ENCODE results near the gene COPRS.

COPRS gene

DNA sequence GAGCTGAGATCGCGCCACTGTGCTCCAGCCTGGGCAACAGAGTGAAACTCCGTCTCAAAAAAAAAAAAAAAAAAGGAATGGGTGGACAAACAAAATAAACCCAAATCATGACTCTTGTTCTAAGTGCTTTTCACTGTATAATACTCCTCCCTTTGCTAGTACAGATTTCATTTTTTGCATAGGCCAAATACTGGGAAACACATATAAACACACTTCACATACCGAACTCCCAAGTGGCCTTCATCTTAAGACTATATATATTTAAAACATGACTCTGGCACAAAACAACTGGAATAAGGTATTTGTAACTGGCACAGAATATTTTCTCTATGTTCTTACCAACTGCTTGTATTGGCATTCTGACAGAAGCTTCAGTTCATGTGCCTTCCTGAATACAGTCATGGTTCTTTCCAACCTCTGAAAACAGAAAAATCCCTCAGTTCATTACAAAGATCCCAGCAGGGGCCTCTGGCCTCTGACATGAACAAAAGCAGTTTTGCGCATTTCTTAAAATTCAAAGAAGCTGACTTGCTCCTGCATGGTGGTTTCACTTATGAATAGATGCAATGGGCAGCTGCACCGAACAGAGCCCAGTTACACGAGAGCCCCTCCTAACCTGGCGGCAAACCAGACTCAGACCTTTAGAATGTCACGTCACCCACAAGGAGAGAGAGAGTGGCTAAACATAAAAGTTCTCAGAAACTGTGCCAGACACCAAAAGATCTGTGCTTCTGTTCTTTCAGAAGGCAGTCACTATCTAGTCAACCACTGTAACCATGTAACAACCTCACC, 19.1 kb upstream of the COPRS start:
- peaks cover 84% of the 10 kb centered on the region for H3K36me3 ChIP-seq
- no peak overlapping the region for H3K4me3 ChIP-seq (ENCODE audit: low read depth in 1 of 2, low read length in 1 of 2)
- no peak overlapping the region for H3K27ac ChIP-seq
- peaks cover 4 to 5% of the 10 kb centered on the region in 2 experiments for H3K4me1 ChIP-seq (ENCODE audit: control insufficient read depth in 1 of 2, insufficient read depth in 1 of 2, low read depth in 1 of 2, low read length in 1 of 2)
- H3K27me3 ChIP-seq, result no peaks in the 10 kb centered on the region
- no peaks in the 10 kb centered on the region for H3K9me3 ChIP-seq
- TF ChIP-seq, protein P1, sequence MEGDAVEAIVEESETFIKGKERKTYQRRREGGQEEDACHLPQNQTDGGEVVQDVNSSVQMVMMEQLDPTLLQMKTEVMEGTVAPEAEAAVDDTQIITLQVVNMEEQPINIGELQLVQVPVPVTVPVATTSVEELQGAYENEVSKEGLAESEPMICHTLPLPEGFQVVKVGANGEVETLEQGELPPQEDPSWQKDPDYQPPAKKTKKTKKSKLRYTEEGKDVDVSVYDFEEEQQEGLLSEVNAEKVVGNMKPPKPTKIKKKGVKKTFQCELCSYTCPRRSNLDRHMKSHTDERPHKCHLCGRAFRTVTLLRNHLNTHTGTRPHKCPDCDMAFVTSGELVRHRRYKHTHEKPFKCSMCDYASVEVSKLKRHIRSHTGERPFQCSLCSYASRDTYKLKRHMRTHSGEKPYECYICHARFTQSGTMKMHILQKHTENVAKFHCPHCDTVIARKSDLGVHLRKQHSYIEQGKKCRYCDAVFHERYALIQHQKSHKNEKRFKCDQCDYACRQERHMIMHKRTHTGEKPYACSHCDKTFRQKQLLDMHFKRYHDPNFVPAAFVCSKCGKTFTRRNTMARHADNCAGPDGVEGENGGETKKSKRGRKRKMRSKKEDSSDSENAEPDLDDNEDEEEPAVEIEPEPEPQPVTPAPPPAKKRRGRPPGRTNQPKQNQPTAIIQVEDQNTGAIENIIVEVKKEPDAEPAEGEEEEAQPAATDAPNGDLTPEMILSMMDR (IDR thresholded peaks at IDR 0.05), result no peak

DNA sequence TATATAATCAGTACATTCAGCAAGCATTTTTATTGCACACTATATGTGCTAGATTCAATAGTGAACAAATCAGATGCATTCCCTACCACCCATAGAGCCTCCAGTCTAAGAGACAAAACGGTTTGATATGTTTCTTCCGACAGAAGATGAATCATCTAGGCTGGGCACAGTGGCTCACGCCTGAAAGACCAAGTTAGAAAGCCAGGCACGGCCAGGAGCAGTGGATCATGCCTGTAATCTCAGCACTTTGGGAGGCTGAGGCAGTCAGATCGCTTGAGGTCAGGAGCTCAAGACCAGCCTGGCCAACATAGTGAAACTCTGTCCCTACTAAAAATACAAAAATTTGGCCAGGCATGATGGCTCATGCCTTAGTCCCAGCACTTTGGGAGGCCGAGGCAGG, 18.3 kb upstream of the COPRS start:
- Histone ChIP-seq H3K4me1 (ENCODE audit: control insufficient read depth in 1 of 2, insufficient read depth in 1 of 2, low read depth in 1 of 2, low read length in 1 of 2) (peaks cover 0 to under 1% of the 10 kb centered on the region in 2 experiments), H3K36me3 (peaks cover 90% of the 10 kb centered on the region), H3K27me3 (no peaks in the 10 kb centered on the region), H3K4me3 (ENCODE audit: low read depth in 1 of 2, low read length in 1 of 2) (no peak overlapping the region), H3K9me3 (no peaks in the 10 kb centered on the region), H3K27ac (no peak overlapping the region)
- TF ChIP-seq, protein P1 (IDR thresholded peaks at IDR 0.05), result no peak

DNA sequence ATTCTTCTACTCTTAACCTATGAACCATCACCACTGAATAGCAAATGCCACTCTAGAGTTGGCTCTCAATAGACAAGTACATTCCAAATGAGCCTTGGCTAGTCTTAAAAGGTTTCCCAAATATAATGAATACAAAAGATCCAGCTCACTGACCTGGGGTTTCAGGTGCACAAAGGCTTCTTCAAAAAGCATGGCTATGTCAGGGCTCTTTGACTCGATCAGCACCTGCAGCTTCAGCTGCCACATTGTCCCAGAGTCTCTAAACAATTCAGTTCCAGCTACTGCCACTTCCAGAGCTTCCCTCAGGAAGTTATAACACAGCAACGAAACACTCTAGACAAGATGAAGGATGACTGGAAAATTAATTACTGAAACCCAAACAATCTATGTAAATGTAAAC, 16.0 kb upstream of the COPRS start:
- Histone ChIP-seq H3K27ac (no peak overlapping the region), H3K9me3 (no peaks in the 10 kb centered on the region), H3K27me3 (no peaks in the 10 kb centered on the region), H3K4me1 (ENCODE audit: control insufficient read depth in 1 of 2, insufficient read depth in 1 of 2, low read depth in 1 of 2, low read length in 1 of 2) (no peaks in the 10 kb centered on the region), H3K4me3 (ENCODE audit: low read depth in 1 of 2, low read length in 1 of 2) (no peak overlapping the region), H3K36me3 (peaks cover 91% of the 10 kb centered on the region)
- TF ChIP-seq, protein P1 (IDR thresholded peaks at IDR 0.05), result no peak

DNA sequence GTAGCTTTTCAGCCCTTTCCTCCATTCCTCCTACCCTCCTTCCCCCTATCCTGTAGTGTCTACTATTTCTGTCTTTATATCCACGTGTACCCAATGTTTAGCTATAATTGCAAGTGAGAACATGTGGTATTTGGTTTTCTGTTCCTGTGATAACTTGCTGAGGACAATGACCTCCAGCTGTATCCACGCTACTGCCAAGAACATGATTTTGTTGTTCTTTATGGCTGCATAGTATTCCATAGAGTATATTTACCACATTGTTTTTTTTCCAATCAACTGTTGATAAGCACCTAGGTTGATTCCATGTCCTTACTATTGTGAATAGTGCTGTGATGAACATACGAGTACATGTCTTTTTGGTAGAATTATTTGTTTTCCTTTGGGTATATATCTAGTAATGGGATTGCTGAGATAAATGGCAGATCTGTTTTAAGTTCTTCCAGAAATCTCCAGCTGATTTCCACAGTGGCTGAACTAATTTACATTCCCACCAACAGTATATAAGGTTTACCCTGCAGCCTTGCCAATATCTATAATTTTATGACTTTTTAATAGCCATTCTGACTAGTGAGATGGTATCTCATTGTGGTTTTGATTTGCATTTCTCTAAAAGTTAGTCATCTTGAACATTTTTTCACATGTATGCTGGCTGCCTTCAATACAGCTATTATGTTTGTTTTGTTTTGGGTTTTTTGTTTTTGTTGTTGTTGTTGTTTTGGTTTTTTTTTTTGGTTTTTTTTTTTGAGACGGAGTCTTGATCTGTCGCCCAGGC, 10.9 kb upstream of the COPRS start:
- no peaks in the 10 kb centered on the region for H3K4me1 ChIP-seq (ENCODE audit: control insufficient read depth in 1 of 2, insufficient read depth in 1 of 2, low read depth in 1 of 2, low read length in 1 of 2)
- H3K27me3 ChIP-seq, result no peaks in the 10 kb centered on the region
- H3K9me3 ChIP-seq, result no peaks in the 10 kb centered on the region
- TF ChIP-seq, protein P1 (IDR thresholded peaks at IDR 0.05), result no peak
- H3K4me3 ChIP-seq (ENCODE audit: low read depth in 1 of 2, low read length in 1 of 2), result no peak overlapping the region
- H3K27ac ChIP-seq, result no peak overlapping the region
- peaks cover 95% of the 10 kb centered on the region for H3K36me3 ChIP-seq

DNA sequence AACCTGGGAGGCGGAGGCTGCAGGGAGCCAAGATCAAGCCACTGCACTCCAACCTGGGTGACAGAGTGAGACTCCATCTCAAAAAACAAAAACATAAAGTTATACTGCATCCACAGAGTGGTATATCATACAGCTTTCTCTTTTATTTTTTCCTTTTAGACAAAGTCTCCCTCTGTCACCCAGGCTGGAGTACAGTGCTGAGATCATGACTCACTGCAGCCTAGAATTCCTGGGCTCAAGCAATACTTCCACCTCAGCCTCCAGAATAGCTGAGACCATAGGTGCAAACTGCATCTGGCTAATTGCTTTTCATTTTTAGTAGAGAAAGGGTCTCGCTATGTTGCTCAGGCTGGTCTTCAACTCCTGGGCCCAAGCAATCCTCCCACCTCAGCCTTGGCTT, 10.0 kb upstream of the COPRS start:
- Histone ChIP-seq H3K27ac (no peak overlapping the region), H3K4me1 (ENCODE audit: control insufficient read depth in 1 of 2, insufficient read depth in 1 of 2, low read depth in 1 of 2, low read length in 1 of 2) (no peaks in the 10 kb centered on the region), H3K27me3 (no peaks in the 10 kb centered on the region), H3K36me3 (peaks cover 95% of the 10 kb centered on the region), H3K4me3 (ENCODE audit: low read depth in 1 of 2, low read length in 1 of 2) (no peak overlapping the region), H3K9me3 (no peaks in the 10 kb centered on the region)
- TF ChIP-seq, protein P1 (IDR thresholded peaks at IDR 0.05), result no peak
